ENCODE measurements around the gene TUT1.
A peak's percentile ranks its signal among the peaks of the same experiment; 100 is the strongest.
"Not testable (repeated sequence)": the region's sequence is repeated elsewhere in the genome, so short reads cannot be mapped to it uniquely, and the experiment has no call there.

Gene TUT1

GRCh38 chr11:62591448-62592145 lies at the start of gene TUT1:
Gene TUT1, minus strand, starts transcription at chr11:62591523. Its CDS starts 38 bp downstream, at chr11:62591485.
- peak; percentile 83 for DNase-seq (ENCODE audit: low read depth)

GRCh38 chr11:62632492-62632891 lies 41.2 kb upstream of the TUT1 start:
- no peak for DNase-seq (ENCODE audit: low read depth)

- no peak for DNase-seq (ENCODE audit: low read depth)
Measured at GRCh38 chr11:62627713-62628112, 36.4 kb upstream of the TUT1 start.

- DNase-seq (ENCODE audit: low read depth) = no peak
Measured at GRCh38 chr11:62622476-62623089, 31.3 kb upstream of the TUT1 start.

- peak; percentile 92 for DNase-seq (ENCODE audit: low read depth)
Measured at GRCh38 chr11:62621567-62622470, 30.5 kb upstream of the TUT1 start, which contains the start of gene B3GAT3. Gene B3GAT3, minus strand, starts transcription at chr11:62621986. Its CDS starts 39 bp downstream, at chr11:62621947.

- no peak for DNase-seq (ENCODE audit: low read depth)
Measured at GRCh38 chr11:62621027-62621566, 29.8 kb upstream of the TUT1 start.

GRCh38 chr11:62616957-62617356 lies 25.6 kb upstream of the TUT1 start:
- DNase-seq (ENCODE audit: low read depth) = not testable (repeated sequence)

GRCh38 chr11:62615521-62615920 lies 24.2 kb upstream of the TUT1 start:
- no peak for DNase-seq (ENCODE audit: low read depth)

GRCh38 chr11:62614275-62614674 lies 23.0 kb upstream of the TUT1 start:
- DNase-seq (ENCODE audit: low read depth) = no peak

GRCh38 chr11:62613291-62613778 lies 22.0 kb upstream of the TUT1 start:
- DNase-seq (ENCODE audit: low read depth) = no peak

GRCh38 chr11:62612366-62613290 lies 21.3 kb upstream of the TUT1 start, which contains the start of the genes EML3 and ROM1:
Gene EML3, minus strand, starts transcription at chr11:62612775. Its CDS starts 318 bp downstream, at chr11:62612457.
Gene ROM1, plus strand, starts transcription at chr11:62613257. Its CDS starts 25 bp downstream, at chr11:62613282.
- DNase-seq (ENCODE audit: low read depth) = peak; percentile 78

- DNase-seq (ENCODE audit: low read depth) = peak; percentile 41
Measured at GRCh38 chr11:62611705-62612365, 20.5 kb upstream of the TUT1 start.

- DNase-seq (ENCODE audit: low read depth) = no peak
Measured at GRCh38 chr11:62610814-62611704, 19.7 kb upstream of the TUT1 start.

GRCh38 chr11:62610403-62610802 lies 19.1 kb upstream of the TUT1 start:
- DNase-seq (ENCODE audit: low read depth) = no peak

- DNase-seq (ENCODE audit: low read depth) = no peak
Measured at GRCh38 chr11:62608776-62609175, 17.5 kb upstream of the TUT1 start.

- DNase-seq (ENCODE audit: low read depth) = no peak
Measured at GRCh38 chr11:62607714-62608113, 16.4 kb upstream of the TUT1 start.

- DNase-seq (ENCODE audit: low read depth) = no peak
Measured at GRCh38 chr11:62605902-62606301, 14.6 kb upstream of the TUT1 start.

- no peak for DNase-seq (ENCODE audit: low read depth)
Measured at GRCh38 chr11:62605467-62605866, 14.1 kb upstream of the TUT1 start.

- DNase-seq (ENCODE audit: low read depth) = no peak
Measured at GRCh38 chr11:62604460-62605120, 13.3 kb upstream of the TUT1 start.

All from stimulated activated CD8-positive, alpha-beta memory T cell treated with anti-CD3 and anti-CD28 coated beads, Interleukin-7, amount 100 ng/mL, for 24 hours (primary cell).